Fibroblast of mammary gland (primary cell): ENCODE measurements around the gene IGSF21.

ENCODE experiments used
- DNase-seq: peaks from one replicate; pipeline ENCODE4 v3.0.0-alpha.2; 2010; ENCODE audit warnings: low read depth
- H3K4me3 ChIP-seq: 2 replicates; pipeline ENCODE4 v1.5.1; 2011; ENCODE audit warnings: low read depth, mild to moderate bottlenecking, low read length, moderate library complexity; ENCODE audit not compliant: control insufficient read depth
- CTCF ChIP-seq: conservative IDR thresholded peaks from 2 replicates; pipeline ENCODE4 v1.5.1; 2011; ENCODE audit warnings: low read depth, low read length, inconsistent platforms; ENCODE audit not compliant: control insufficient read depth, insufficient read depth

The IGSF21 gene

GRCh38 chr1:18066576-18066975 is 41.0 kb upstream of the IGSF21 start:
- no peak overlapping the region for H3K4me3 ChIP-seq
- DNase-seq = no peak
- TF ChIP-seq CTCF = no peak

- no peak overlapping the region for H3K4me3 ChIP-seq
- no peak for TF ChIP-seq CTCF
- no peak for DNase-seq
Measured at GRCh38 chr1:18069903-18070302, 37.7 kb upstream of the IGSF21 start.

- TF ChIP-seq CTCF = no peak
- no peak overlapping the region for H3K4me3 ChIP-seq
- no peak for DNase-seq
Measured at GRCh38 chr1:18072066-18072465, 35.5 kb upstream of the IGSF21 start.

- no peak for TF ChIP-seq CTCF
- DNase-seq = no peak
- H3K4me3 ChIP-seq = no peak overlapping the region
Measured at GRCh38 chr1:18073066-18073642, 34.4 kb upstream of the IGSF21 start.

- DNase-seq = no peak
- no peak overlapping the region for H3K4me3 ChIP-seq
- TF ChIP-seq CTCF = no peak
Measured at GRCh38 chr1:18077657-18078215, 29.9 kb upstream of the IGSF21 start.

GRCh38 chr1:18079941-18080735 is 27.5 kb upstream of the IGSF21 start:
- no peak for DNase-seq
- H3K4me3 ChIP-seq = no peak overlapping the region
- TF ChIP-seq CTCF = no peak
